ENCODE results near the gene STOML1. TPM values are rescaled to one million over a fixed set of nuclear protein-coding genes. Genes with fewer than 3 reads are reported as not detected.

The STOML1 gene
- total RNA-seq, 1 donor = 19.0 TPM

DNA sequence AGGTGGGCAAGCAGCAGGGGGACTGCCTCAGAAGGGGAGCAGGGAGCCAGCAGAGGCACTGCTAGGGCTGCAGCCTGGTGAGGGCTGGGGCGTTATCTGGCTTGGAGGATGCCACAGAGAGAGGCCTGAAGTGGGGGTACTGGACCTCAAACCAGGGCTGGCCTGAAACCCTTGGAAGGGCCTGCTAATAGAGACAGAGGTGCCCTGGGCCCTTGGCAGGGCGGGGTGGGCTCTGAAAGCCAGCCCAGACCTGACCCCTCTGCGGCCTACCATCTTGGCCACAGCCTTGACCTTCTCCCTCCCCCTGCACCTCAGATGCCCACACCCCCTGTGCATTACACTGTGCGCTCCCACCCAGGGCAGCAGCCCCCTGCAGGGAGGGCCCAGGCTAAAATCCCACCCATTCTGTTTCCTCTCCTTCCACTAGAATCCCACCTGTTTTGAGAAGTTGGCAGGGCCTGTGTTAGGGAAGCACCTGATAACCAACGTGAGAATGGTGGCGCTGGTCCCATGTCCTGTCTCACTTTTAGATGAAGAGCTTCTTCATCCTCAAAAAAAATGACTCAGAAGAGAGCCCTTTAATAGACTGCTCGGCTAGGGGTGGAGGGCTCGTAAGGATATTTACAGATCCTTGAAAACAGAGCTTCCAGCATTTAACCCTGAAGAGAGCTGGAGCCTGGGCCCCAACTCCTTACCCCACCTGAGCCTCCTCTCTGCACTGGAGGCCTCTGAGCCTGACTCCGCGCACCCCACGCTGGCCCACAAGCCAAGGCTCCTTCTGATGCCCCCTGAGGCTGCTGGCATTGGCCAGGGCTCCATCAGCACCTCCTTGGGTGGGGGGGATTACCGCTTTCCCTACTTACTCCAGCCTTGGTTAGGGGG lies 36.0 kb downstream of the STOML1 start:
- TF ChIP-seq, protein P1, sequence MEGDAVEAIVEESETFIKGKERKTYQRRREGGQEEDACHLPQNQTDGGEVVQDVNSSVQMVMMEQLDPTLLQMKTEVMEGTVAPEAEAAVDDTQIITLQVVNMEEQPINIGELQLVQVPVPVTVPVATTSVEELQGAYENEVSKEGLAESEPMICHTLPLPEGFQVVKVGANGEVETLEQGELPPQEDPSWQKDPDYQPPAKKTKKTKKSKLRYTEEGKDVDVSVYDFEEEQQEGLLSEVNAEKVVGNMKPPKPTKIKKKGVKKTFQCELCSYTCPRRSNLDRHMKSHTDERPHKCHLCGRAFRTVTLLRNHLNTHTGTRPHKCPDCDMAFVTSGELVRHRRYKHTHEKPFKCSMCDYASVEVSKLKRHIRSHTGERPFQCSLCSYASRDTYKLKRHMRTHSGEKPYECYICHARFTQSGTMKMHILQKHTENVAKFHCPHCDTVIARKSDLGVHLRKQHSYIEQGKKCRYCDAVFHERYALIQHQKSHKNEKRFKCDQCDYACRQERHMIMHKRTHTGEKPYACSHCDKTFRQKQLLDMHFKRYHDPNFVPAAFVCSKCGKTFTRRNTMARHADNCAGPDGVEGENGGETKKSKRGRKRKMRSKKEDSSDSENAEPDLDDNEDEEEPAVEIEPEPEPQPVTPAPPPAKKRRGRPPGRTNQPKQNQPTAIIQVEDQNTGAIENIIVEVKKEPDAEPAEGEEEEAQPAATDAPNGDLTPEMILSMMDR (IDR thresholded peaks at IDR 0.05; ENCODE audit: insufficient read depth, low read depth, low read length) = no peak
- DNase-seq (ENCODE audit: low read depth) = no peak
- no peak overlapping the region for H3K4me3 ChIP-seq (ENCODE audit: low read depth, low read length)

DNA sequence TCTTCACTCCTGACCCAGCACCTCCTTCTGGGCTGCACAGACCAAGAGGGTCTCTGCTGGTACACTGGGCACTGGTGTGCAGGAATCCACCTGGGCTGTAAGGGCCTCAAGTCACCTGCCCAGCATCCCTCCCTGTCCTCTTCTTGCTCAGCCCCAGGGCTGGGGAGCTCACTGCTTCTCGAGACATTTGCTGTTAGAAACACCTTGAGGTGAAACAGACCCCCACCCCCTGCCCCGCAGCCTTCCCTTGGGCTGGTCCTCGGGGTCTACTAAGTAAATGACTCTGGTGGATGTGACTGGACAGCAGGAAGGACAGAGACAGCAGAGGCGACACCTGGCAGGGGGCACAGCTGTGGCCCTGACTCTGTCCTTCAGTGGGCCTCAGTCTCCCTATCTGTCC lies 36.8 kb downstream of the STOML1 start:
- DNase-seq (ENCODE audit: low read depth) = no peak
- no peak overlapping the region for H3K4me3 ChIP-seq (ENCODE audit: low read depth, low read length)
- TF ChIP-seq, protein P1 (IDR thresholded peaks at IDR 0.05; ENCODE audit: insufficient read depth, low read depth, low read length) = no peak

DNA sequence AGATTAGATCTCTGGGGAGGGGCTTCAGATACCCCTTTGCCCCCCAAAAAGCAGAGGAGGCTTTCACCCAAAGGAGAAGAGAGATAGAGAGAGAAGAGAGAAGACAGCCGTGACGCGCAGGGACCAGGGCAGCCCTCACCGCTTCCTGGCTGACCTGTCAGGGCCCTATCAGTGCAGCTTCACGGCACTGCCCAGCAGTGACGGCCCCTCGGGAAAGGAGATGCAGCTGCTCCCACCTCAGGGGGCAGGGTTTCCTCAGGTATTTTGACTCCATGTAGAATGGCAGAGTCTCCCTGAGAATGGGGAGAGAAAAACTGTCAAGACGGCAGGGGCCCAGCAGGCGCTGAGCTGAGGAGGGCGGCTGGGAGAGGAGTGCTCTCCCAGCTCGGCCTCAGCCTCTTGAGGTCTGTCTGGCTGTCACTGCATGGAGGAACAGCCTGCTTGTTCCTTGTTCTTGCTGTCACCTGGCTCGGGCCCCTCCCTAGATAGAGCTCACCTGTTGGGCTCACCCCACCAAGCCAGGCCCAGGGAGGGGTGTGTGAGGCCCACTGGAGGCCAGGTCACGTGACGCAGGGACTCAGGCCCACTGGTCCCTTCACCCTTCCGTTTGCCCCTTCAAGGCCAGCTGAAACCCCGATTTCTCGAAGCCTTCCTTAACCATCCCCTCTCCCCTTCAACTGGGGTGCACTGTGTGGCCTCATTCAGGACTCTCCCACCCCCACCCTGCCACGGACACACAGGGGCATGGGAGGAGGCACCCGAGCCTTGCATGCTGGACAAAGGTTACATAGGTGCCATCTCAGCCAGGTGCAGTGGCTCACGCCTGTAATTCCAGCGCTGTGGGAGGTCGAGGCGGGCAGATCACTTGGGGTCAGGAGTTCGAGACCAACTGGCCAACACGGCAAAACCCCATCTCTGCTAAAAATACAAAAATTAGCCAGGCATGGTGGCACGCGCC lies 37.6 kb downstream of the STOML1 start:
- TF ChIP-seq, protein P1 (IDR thresholded peaks at IDR 0.05; ENCODE audit: insufficient read depth, low read depth, low read length) = no peak
- no peak for DNase-seq (ENCODE audit: low read depth)
- H3K4me3 ChIP-seq (ENCODE audit: low read depth, low read length) = no peak overlapping the region

DNA sequence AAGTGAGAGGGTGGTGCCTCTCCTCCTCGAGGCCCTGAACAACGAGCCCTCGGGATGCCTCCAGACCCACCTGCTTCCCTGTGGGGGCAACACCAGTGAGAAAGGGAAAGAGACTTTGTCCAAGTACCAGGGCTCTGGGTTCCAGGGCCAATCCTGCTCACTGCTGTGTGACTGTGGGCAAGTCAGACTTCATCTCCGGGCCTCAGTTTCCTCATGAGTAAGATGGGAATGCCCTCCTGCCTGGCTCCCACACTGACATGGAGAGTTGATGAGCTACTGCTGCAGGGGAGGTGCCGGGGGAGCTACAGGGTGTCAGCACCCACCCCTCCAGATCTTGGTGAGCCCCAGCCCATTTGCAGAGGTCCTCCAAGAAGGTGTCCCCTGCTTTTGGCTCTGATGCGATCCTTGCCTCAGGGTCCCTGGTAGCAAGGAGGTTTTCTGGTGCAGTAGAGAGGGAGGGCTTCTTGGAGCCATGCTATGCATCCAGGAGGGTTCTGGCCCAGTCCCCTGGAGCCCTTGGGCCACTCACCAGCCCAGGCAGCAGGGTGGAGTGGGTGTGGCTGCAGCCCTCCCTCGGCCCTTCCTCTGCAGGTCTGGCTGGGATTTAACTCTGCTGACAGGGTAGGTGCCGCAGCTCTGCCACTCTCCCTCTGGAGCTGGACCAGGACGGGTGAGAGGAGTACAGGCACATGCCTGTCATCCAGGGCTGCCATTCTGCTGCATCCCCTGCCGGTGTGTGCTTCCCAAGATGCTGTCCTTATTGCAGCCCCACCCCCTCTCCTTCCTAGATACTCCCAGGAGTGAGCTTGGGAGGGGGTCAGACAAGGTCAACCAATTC lies 39.0 kb downstream of the STOML1 start:
- TF ChIP-seq, protein P1 (IDR thresholded peaks at IDR 0.05; ENCODE audit: insufficient read depth, low read depth, low read length) = no peak
- H3K4me3 ChIP-seq (ENCODE audit: low read depth, low read length) = no peak overlapping the region
- no peak for DNase-seq (ENCODE audit: low read depth)

DNA sequence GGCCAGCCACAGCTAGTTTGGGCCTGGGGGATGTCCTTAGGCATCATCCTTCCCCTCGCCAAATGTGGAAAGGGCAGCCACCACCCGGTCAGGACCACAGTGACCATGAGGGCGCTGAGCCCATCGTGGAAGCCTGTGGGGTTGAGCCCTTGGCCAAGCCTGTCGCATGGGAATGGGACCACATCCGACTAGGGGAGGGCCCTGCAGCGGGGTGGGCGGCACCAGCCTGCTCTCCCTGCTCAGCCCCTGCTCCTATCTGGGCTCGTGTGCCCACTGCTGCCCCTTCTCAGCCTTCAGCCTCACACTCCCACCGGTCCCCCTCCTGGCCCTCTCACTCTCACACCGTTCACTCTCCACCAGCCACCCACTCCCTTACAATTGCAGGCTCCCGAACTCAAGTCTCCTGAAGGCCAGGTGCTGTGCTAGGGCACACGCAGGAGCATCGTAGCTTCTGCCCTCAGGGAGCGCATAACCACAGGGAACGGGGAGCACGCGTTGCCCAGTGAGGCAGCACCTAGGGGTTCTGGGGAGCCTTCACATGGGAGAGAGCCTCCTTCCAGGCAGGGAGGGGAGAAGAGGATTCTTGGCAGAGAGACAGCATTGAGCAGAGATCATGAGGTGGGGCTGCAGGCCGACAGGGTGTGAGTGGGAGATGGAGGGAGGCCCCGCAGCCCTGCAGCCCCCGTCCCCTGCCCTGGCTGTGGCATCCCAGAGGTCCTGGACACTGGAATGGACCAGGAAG lies 39.8 kb downstream of the STOML1 start:
- DNase-seq (ENCODE audit: low read depth) = no peak
- TF ChIP-seq, protein P1 (IDR thresholded peaks at IDR 0.05; ENCODE audit: insufficient read depth, low read depth, low read length) = no peak
- H3K4me3 ChIP-seq (ENCODE audit: low read depth, low read length) = no peak overlapping the region
